GM12872 (cell line): Measurements from ENCODE around the gene METAP2.

Source experiments
- TF ChIP-seq, protein P1 (sequence below): IDR thresholded peaks from 3 replicates; pipeline ENCODE4 v1.5.1; 2011; ENCODE audit warnings: low read depth, mild to moderate bottlenecking, low read length, moderate library complexity; ENCODE audit not compliant: insufficient read depth

METAP2 gene

DNA sequence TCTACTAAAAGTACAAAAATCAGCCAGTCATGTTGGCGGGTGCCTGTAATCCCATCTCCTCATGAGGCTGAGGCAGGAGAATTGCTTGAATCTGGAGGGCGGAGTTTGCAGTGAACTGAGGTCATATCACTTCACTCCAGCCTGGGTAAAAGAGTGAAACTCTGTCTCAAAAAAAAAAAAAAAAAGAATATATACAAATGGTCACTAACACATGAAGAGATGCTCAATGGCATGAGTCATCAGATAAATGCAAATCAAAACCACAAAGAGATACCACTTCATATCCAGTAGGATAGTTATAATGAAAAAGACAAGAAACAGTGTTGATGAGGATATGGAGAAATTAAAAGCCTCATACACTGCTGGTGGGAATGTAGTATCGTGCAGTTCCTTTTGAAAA, 33.6 kb upstream of the METAP2 start:
- TF ChIP-seq, protein P1, sequence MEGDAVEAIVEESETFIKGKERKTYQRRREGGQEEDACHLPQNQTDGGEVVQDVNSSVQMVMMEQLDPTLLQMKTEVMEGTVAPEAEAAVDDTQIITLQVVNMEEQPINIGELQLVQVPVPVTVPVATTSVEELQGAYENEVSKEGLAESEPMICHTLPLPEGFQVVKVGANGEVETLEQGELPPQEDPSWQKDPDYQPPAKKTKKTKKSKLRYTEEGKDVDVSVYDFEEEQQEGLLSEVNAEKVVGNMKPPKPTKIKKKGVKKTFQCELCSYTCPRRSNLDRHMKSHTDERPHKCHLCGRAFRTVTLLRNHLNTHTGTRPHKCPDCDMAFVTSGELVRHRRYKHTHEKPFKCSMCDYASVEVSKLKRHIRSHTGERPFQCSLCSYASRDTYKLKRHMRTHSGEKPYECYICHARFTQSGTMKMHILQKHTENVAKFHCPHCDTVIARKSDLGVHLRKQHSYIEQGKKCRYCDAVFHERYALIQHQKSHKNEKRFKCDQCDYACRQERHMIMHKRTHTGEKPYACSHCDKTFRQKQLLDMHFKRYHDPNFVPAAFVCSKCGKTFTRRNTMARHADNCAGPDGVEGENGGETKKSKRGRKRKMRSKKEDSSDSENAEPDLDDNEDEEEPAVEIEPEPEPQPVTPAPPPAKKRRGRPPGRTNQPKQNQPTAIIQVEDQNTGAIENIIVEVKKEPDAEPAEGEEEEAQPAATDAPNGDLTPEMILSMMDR = no peak

DNA sequence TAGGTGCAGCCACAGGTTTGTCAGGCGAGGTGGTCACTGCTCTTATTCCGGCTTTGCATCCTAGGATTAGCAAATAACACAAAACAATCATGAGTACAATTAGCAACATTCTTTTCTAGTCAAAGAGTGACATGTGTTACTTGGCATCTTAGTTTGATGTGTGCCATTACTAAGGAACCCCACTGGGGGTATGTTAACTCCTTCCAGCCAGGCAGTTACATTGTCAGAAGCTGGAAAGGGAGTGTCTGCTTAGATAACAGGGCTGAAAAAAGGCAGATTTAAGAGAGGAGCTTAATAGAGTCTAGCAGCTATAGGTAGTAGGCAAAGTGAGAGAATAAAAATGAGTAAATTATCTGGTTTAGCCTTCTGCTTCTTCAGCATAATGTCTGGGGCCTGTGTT, 30.5 kb upstream of the METAP2 start:
- TF ChIP-seq, protein P1 = 0 out of 3 replicates have a peak, but pooled peaks have one; percentile 2

DNA sequence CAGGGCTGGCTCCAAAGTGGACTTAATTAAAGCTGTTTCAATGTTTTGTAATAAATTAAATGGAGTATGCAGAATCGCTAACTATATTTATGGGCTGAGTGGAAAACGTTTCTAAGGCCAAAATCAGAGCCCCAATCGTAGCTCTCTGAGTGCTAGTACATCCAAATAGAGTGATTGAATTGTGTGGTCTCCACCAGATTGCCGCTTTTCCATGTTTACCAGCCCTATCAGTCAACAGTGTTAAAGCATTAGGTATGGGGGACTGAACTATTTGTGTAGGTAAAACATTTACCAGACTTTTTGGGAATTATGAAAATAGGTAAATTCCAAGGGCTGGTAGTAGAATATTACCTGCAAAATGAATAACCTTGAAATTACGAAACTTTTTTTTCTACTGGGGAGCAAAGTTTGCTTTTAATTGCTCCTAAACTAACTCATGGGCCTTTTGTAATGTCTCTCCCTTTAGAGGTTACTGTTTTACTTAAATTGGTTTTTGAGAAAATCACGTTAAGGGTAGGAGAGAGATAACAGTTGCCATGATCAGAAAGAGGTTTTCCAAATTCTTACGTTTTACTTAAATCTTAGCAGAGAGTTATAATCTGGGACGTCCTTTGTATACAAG, 28.0 kb upstream of the METAP2 start:
- TF ChIP-seq, protein P1 = no peak

DNA sequence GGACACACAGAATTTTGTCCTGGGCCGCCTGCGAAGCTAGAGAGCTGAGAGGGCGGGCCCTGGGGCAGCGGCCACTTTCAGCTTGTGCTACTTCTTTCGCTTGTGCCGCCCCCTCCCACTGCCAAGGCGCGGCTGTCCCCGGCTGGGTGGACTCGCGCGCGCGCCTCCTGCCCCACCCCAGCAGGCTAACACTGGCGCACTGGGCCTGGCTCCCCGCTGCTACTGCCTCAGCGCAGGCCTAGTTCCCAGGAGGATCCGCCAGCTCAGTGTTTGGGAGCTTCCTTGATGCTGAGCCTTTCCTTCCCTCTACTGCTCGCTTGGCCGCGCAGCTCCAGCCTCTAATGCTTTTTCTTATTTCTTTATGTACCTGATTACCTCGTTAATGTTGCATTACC, 27.4 kb upstream of the METAP2 start:
- TF ChIP-seq, protein P1 = no peak

DNA sequence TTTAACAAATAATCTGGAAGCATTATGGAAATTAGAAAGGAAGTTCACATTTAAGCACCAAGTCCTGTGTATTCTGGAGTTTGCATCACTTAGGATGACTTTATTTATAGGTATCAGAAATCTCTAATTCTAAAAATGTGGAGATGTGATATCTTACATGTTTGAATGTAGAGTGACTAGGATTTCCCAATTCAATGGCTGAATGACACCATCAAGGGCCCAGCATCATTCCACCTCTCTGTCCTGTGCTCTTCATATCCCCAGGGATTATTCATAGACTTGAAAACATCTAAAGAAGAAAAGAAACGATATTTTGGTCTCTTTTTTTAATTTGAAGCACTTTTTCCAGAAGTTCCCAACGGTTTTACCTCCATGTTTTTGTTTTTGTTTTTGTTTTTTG, 15.2 kb upstream of the METAP2 start:
- TF ChIP-seq, protein P1 = no peak

DNA sequence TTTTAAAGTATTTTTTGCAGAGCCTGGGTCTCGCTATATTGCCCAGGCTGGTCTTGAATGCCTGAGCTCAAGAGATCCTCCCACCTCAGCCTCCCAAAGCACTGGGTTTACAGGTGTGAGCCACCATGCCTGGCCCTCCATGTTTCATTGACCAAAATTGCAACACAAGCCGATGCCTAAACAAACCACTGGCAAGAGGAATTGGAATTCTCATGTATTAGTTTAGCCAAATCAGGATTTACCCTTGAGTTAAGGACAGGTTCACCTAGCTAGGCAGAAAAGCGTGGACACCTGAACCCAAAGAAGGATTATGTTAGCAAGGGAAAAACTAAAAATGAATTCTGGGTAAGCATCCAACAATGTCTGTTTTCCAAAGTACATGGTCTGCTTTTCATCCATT, 14.6 kb upstream of the METAP2 start:
- TF ChIP-seq, protein P1 = no peak

DNA sequence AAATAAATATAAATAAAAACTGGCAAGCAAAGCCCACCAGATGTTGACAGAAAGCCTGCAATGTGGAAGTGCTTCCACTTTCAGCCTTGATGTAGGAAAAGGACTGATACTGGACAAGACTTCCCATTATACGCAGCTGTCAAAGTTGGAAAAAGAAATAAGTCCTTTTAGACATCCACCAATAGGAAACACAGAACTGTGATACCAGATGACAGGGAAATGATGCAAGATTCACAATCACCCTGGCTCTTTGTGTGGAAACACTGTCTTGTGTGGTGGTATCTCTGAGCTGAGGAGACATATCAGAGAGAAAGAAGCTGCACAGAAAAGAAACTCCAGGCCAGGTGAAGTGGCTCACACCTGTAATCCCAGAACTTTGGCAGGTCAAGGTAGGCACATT, 13.8 kb upstream of the METAP2 start:
- TF ChIP-seq, protein P1 = no peak
